Measurements from ENCODE around the gene SLC22A23.

SLC22A23 gene

GRCh38 chr6:3351829-3352524 is 104.9 kb downstream of the SLC22A23 start:
- no peak for DNase-seq (ENCODE audit: low read depth)

- no peak for DNase-seq (ENCODE audit: low read depth)
Measured at GRCh38 chr6:3351105-3351676, 105.7 kb downstream of the SLC22A23 start.

- no peak for DNase-seq (ENCODE audit: low read depth)
Measured at GRCh38 chr6:3350252-3350796, 106.5 kb downstream of the SLC22A23 start.

- DNase-seq (ENCODE audit: low read depth), result no peak
Measured at GRCh38 chr6:3349388-3350251, 107.2 kb downstream of the SLC22A23 start.

- no peak for DNase-seq (ENCODE audit: low read depth)
Measured at GRCh38 chr6:3348821-3349220, 108.0 kb downstream of the SLC22A23 start.

GRCh38 chr6:3347826-3348225 is 109.0 kb downstream of the SLC22A23 start:
- no peak for DNase-seq (ENCODE audit: low read depth)

GRCh38 chr6:3347247-3347646 is 109.6 kb downstream of the SLC22A23 start:
- DNase-seq (ENCODE audit: low read depth), result no peak

GRCh38 chr6:3346476-3346875 is 110.4 kb downstream of the SLC22A23 start:
- DNase-seq (ENCODE audit: low read depth), result no peak

GRCh38 chr6:3345836-3346235 is 111.0 kb downstream of the SLC22A23 start:
- no peak for DNase-seq (ENCODE audit: low read depth)

- DNase-seq (ENCODE audit: low read depth), result no peak
Measured at GRCh38 chr6:3343089-3343883, 113.6 kb downstream of the SLC22A23 start.

- DNase-seq (ENCODE audit: low read depth), result peak; percentile 76
Measured at GRCh38 chr6:3341467-3341866, 115.4 kb downstream of the SLC22A23 start.

GRCh38 chr6:3340894-3341293 is 116.0 kb downstream of the SLC22A23 start:
- DNase-seq (ENCODE audit: low read depth), result no peak

- no peak for DNase-seq (ENCODE audit: low read depth)
Measured at GRCh38 chr6:3340358-3340802, 116.5 kb downstream of the SLC22A23 start.

GRCh38 chr6:3339811-3340210 is 117.0 kb downstream of the SLC22A23 start:
- DNase-seq (ENCODE audit: low read depth), result no peak

GRCh38 chr6:3337521-3338350 is 119.1 kb downstream of the SLC22A23 start:
- no peak for DNase-seq (ENCODE audit: low read depth)

- no peak for DNase-seq (ENCODE audit: low read depth)
Measured at GRCh38 chr6:3336859-3337515, 119.9 kb downstream of the SLC22A23 start.

GRCh38 chr6:3336066-3336786 is 120.6 kb downstream of the SLC22A23 start:
- no peak for DNase-seq (ENCODE audit: low read depth)

GRCh38 chr6:3335169-3335568 is 121.7 kb downstream of the SLC22A23 start:
- DNase-seq (ENCODE audit: low read depth), result no peak

GRCh38 chr6:3334555-3334954 is 122.3 kb downstream of the SLC22A23 start:
- DNase-seq (ENCODE audit: low read depth), result no peak

GRCh38 chr6:3333263-3333662 is 123.6 kb downstream of the SLC22A23 start:
- no peak for DNase-seq (ENCODE audit: low read depth)
